Stimulated activated naive CD4-positive, alpha-beta T cell (primary cell): ENCODE results near the gene KRTAP10-3.

ENCODE experiments used
- DNase-seq, 6 experiments: peaks; one replicate each; lab custom pipeline; 2025; lab: John Stamatoyannopoulos, UW

The KRTAP10-3 gene

DNA sequence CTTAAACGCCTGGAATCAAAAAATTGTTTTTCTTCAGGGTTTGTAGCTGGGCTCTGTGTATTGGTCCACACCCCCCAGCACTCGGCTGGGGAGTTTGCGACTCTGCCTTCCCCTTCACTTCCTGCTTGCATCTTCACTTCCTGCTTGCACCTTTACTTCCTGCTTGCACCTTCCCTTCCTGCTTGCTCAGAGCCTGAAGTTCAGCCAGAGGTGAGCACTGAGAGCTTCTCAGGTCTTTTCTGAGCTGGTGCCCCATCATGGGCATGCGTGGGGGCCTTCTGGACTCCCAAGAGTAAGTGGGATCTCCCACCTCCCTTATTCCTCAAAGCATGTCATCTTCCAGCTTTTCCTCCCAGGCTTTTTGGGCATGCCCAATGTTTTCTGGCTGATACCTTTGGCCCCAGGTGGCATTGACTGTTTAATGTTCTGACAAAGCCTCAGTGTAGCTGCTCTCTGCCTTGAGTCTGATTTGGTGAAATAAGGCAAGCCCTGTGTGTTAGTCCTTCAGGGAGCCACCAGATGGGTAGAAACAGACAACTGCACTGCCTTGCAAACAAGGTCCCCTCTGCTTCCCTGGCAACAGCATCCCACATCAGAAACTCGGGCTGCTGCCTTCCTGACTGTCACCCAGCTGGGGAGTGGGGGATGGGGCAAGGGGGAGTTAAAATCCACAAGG, 10.8 kb downstream of the KRTAP10-3 start:
- DNase-seq = peak in 4 of 6 experiments; percentile 20 to 66 (median 60)

DNA sequence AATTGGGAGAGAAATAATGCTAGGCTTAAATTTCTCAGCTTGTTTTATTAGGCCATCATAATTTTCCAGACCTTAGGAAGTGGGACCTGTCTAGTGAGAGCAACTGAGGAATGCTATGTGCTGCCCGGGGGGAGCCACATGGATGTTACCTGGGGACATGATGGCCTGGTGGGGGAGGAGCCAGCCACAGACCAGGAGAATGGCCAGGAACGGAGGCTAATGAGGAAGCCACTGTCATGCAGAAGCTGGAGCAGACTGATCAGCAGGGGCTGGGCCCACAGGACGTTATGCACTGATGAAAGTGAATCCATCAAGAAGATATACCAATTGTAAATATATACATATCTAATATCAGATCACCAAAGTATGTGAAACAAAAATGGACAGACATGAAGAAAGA, 14.0 kb downstream of the KRTAP10-3 start:
- no peak for DNase-seq

DNA sequence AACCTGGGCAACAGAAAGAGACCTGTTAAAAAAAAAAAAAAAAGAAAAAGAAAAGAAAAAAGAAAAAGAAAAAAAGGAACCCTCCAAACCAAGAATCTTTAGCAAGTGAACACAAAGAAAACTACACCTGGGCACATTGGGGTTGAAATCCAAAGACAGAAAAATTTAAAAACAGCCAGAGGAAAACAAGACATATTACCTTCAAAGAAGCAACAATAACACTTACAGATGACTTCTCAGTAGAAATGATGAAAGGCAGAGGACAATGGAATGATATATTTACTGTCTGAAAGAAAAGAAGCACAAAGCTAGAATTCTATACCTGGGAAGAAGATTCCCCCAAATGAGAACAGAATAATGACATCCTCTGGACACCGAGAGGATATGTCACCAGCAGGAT, 15.9 kb downstream of the KRTAP10-3 start:
- no peak for DNase-seq

DNA sequence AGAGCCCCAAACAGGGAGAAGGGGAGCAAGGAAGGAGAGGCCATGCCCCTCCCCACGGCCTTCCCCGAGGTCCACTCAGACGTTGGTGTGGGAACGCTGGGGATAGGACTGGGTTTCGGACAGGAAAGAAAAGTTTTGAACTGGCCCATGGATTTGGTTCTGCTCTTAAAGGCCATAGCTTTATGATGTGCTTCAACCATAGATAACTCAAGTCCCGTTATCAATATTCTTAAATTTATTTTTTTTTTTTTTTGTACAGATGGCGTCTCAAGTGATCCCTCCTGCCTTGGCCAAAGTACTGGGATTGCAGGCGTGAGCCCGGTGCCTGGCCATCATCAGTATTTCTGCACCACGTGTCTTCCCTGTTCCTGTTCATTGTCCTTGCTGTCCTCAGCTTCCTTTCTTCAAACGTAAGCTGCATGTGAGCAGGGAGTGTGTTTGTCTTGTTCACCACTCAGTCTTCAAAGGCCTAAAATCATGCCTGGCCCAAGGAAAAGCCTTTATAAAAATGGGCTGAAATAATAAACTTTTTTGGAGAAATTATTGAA, 17.8 kb downstream of the KRTAP10-3 start:
- no peak for DNase-seq

DNA sequence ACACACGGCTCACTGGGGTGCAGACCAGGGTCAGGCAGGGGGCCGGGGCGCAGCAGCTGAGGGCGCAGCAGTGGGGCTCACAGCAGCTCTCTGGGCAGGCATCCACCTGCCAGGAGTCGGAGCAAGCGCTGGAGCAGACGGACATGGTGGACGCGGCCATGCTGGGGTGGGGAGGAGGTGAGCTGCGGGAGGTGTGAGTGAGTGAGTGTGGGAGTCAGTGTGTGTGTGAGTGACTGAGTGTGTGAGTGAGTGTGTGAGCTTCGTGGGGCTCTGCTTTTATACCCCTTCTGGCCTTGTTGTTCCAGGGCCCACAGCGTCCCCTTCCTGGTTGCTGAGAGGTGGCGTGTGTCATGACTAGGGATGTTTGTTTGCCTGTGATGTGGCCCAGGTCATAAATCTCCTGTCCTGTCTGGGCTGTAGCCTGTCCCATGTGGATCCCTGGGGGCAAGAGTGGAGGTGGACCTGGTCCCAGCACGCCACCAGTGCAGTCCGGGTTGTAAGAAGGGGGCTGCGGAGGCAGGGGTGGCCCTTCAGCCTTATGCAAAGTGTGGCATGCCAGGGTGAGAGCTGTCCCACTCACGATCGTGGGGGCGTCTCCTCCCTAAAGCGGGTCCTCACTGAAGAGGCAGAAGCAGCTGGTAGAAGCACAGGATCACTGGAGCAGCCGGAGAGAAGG, 18.5 kb downstream of the KRTAP10-3 start, which contains the start of gene KRTAP10-1:
TSS of gene KRTAP10-1 (minus strand) at position 205 of the 676 bp plus-strand sequence. CDS start at position 160, 45 bp downstream.
- DNase-seq = no peak

DNA sequence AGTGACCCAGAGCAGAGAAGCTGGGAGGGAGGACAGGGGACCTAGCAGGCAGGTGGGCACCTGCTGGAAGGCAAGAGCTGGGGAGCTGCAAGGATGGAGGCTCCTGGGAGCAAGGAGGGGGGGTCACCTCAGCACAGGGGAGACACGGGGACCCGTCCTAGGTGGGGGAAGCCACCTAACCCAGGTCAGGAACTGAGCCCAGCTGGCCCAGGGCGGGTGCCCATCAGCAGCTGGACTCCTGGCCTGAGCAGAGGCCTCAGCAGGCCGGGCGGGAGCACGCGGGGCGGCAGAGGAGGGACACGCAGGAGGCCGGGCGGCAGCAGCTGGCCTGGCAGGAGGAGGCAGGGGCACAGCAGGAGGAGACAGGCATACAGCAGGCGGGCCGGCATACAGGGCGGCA, 19.5 kb downstream of the KRTAP10-3 start:
- no peak for DNase-seq

DNA sequence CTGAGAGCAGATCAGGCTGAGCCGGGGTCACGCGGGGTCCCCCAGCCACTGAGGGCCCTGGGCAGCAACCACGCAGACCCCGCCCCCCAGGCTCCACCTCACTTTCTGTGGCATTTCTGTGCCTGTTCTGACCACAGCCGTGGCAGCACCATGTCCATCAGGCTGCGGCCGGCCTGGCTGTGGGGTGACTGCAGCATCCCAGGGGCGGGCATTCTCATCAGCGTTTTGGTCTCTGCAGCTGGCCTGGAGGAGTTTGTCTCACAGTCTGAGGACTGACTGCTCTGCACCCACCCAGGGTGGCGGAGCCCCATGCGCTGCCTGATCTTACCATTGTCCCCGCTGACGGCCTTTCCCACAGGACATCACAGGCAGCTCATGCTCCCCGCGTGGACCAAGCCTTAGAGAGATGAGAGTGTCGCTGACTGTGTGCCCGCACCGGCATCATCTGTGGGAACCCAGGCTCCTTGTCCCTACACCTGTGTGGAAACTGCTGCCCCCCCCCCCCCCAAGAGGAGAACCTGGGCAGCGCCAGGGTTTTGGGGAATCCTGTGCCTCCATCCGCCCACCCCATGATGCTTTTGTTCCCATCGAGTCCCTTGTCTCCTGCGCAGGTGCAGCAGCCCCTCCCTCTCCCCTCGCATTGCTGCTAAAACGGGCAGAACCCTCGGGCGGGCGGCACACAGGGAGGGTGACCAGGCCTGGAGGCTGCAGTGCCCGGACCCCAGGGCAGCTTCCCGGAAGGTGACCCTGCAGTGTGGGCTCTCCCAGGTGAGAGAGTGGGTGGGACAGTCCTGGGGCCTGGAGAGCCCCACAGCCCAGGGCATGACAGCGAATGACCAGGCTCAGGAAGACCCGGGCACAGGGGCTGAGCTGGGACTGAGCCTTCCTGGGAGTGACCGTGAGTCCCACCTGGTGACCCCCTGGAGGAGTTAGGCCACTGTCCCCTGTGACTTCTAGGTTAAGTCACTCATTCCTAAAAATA, 20.4 kb downstream of the KRTAP10-3 start:
- DNase-seq = no peak

DNA sequence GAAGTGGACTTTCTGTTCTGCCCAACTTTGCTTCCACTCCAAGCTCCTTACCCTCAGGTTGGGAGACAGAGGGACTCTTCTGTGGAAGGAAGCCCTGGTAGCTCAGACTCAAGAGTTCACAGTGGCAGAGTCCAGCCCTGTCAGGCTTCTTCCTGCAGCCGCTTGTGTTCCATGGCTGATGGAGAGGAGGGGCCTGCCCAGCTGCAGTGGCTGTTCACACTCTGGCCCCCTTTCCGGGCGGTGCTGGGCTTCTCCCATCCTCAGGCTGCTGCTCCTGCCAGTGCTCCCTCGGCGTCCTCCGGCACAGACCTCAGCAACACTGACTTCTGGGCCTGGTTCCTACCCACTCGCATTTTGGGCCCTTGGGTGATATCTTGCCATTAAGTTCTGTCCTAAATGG, 22.6 kb downstream of the KRTAP10-3 start:
- DNase-seq = no peak

DNA sequence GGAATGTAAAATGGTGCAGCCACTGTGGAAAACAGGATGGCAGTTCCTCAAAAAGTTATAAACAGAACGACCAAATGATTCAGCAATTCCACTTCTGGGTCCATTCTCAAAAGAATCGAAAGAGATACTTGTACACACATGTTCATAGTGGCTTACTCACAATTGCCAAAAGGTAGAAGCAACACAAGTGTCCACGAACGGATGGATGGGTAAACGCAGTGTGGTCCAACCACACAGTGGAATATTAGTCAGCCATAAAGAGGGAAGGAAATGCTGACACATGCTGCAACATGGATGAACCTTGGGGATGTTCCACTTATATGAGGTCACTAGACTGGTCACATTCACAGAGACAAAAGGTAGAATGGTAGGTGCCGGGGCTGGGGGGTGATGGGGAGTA, 23.9 kb downstream of the KRTAP10-3 start:
- no peak for DNase-seq

DNA sequence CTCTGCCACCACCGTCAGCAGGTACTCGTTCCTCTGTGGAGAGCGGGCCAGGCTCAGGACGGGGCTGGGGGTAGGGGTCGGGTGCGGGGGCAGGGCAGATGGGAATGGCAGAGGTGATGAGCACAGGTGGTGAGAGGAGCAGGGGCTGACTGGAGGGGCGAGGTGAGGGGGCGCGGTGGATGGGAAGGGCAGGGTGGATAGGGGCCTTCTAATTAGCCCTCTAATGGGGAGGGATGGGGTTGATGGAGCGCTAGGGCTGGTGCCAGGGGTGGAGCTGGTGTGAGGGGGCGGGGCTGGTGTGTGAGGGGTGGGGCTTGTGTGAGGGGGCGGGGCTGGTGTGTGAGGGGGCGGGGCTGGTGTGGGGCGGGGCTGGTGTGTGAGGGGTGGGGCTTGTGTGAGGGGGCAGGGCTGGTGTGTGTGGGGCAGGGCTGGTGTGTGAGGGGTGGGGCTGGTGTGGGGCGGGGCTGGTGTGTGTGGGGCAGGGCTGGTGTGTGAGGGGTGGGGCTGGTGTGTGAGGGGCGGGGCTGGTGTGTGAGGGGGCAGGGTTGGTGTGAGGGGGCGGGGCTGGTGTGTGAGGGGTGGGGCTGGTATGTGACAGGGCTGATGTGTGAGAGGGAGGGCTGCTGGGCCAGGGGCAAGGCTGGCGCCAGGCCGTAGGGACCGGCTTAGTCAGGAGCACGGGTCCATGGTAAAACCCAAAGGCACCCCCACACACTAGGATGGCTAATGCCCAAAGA, 24.5 kb downstream of the KRTAP10-3 start:
- peak in 1 of 6 experiments; percentile 26 for DNase-seq

DNA sequence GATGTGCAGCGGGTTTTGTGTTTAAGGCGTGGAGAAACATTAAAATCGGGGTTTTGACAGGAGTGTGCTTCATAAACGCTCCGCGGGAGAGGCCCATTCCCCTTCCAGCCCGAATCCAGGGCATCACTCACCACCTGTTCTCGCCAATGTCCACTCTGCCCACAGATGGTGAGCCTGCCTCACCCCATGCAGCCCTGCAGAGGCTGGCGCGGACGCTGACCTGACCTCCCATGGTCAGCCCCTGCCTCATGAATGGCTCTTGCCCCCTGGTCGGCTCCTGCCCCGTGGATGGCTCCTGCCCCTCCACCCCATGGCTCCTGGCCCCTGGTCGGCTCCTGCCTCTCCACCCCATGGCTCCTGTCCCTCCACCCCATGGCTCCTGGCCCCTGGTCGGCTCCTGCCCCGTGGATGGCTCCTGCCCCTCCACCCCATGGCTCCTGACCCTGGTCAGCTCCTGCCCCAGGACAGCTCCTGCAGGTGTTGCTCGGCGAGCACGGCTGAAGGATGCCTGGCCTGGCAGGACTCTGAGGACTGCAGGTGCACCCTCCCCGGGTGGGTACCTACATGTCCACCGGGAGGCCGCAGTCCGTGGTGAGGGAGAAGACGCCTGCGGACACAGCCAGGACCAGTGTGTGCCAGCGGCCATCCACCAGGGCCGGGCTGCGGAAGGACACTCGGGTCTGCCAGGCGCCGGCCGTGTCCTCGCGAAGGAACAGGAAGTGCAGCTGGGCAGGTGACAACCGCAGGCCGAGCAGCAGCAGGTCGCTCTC, 25.3 kb downstream of the KRTAP10-3 start:
- no peak for DNase-seq

DNA sequence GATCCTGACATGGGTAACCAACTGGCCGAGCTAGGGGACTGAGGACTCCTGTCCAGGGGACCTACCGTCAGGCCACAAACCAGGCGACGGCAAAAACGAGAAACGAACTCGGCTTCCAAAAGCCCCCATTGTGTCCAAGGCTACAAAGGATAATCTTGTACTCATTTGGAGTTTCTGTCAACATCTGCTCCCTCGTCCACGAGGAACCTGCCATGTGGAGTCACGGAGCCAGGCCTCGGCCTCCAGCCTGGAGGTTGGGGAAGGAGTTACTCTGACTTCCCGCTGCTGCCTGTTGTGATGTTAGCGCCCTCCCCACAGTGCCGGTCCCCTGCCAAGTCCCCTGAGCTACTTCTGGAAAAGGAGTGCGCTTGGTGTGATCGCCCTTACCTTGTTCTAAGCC, 25.9 kb downstream of the KRTAP10-3 start:
- DNase-seq = no peak

DNA sequence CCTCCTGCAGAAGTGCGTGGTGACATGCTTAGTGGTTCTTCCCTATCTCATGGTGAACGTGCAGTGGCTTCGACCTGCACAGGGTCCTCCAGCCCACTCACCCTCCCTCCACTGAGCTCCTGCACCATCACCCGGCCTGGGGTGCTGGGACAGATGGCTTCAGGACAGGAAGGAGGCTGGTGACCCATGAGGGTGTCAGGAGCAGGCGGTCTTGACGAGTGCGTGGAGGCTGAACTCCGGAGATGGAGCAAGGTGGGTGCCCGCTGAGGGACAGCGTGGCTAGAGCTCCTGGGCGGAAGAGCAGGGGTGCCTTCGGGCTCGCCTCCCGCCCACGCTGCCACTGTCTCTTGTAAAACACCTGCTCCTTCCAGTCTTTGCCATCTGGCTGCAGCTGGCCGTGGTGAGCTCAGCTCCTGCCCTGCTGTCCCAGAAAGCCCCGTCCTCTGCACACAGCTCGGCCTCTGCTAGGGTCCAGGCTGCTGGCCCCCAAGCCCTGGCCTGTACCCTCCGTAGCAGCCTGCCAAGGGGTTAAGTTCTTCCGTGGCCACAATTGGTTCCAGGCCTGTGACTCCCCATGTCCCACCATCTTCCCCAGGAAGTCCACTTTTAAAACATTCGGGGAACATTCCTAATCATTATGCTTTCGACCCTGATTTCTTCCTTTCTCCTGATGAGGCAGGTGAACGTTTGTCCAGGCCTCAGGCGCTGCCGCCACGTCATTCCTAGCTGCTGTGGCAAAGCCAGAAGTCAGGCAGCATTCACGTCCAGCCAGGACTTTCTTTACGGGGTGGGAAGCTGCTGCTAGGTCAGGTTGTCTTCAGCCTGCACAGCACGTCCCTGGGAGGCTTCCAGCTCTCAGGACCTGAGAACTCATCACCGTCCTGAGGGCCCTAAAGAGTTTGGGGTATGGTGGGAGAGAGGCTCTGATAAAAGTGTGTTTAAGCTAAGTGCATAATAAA, 26.7 kb downstream of the KRTAP10-3 start:
- no peak for DNase-seq

DNA sequence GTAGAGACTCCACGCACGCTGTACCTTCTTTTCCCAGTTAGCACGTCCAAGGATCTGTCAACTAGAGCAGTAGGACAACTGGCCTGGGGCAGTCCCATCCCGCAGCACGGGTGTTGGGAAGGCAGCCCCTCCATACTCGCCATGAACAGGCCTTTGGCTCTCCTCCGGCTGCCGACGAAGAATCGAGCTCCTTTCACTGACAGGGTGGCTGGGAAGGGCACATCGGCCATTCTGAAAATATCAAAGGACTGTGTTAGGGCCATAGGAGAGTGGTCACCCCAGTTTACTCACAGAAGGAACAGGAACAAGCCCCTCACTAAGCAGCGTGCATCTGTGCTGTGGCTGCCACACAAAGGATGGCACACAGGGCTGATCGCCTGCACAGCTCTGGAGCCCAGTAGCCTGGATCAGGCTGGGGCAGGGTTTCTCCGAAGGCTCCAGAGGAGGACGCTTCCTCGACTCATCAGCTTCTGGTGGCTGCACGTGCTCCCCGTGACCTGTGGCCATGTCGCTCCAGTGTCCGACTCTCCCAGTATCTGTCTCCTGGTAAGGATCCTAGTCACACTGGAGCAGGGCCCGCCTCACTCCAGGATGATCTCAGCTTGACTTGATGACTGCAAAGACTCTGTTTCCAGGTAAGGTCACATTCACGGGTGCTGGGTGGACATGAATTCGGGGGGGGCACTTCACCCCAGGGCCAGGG, 27.5 kb downstream of the KRTAP10-3 start:
- DNase-seq = no peak

DNA sequence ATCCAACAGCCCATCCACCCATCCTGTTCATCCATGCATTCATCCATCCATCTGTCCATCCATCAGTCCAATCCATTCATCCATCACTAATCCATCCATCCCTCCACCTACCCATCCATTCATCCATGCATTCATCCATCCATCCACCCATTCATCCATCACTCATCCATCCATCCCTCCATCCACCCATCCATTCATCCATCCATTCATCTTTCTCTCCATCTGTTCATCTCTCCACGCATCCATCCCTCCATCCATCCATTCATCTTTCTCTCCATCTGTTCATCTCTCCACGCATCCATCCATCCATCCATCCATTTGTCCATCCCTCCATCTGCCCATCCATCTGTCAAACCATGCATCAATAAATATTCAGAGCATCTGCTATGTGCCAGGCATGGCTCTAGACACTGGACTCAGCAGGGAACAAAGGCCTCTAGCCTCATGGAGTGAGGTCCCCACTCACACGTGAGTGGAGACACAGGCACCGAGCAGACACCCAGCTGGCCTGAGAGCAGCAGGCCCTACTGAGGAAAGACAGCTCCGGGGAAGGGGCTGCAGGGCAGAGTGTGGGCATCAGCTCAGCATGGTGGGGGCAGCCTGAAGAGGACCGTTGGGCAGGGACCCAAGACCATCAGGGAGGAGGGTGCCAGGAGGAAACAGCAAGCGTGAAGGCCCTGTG, 28.2 kb downstream of the KRTAP10-3 start:
- no peak for DNase-seq

DNA sequence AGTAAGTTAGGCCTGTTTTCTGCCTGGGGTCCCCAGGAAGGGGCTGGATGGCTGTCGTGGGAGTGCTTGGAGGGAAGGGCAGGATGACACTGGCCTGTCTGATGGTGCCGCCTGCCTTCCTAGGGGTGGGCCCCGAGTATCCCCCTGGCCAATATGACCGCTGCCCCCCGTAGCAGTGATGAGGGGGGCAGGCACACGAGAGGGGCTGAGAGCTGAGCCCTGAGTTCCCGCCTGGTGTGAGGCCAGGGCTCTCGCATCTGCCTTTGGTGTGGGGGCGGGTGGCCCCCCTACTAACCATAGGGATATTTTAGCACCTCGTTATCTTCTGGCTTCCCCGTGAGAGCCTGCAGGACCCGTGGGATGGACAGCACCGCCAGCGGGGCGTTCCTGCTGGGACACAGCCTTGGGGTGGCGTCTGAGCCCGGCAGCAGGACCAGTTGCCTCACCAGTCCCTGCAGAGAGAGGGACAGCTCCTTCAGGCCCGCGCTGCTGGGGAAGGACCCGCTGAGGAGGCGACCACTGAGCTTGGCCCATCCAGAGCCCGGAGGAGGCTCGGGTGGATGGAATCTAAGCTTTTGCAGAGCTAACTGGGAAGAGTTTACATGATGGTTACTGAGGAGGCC, 29.0 kb downstream of the KRTAP10-3 start:
- no peak for DNase-seq

DNA sequence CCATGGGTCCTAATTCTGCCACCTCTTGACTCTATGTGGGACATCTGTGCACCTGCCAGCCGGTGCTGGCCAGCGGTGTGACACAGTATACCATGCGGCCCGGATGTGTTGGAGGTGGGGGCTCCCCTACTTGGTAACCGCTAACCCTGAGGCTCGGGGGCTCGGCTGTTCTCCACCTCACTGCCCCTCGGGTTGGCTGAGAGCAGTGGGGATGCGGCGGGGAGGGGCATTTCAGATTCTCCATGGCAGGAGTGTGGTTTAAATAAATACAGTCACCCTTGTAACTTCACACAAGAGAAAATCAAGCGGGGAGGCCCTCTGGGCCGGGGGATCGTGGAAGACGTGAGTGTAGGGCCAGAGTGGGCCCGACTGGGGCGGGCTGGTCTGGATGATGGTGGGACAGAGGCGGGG, 29.6 kb downstream of the KRTAP10-3 start:
- DNase-seq = no peak

DNA sequence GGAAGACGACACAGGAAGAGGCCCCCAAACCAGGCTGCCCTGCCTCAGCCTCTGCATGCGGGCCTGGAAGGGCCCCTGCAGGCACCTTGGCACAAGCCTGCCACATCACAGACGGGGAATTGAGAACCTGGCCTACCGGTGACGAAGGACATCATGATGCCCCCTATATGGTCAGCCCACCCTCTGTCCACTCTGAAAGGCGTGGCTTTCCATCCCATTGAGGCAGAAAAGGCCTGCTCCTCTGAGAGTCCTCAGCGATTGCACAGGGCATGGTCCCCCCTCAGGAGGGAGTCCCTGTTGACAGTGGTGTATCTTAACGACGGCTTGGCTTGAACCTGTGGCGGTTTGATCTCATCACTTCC, 30.0 kb downstream of the KRTAP10-3 start:
- DNase-seq = no peak
